CD14-positive monocyte (primary cell): ENCODE measurements around the gene PTGR3. TPM values are rescaled to one million over a fixed set of nuclear protein-coding genes. Genes with fewer than 3 reads are reported as not detected.

ENCODE experiments used
- DNase-seq, 3 donors: peaks; one replicate each; pipeline ENCODE4 v3.0.0-alpha.2; 2011 to 2022
- H2AFZ ChIP-seq: 2 replicates; pipeline ENCODE4 v1.6.0; 2012; ENCODE audit warnings: mild to moderate bottlenecking, low read depth, low read length, inconsistent platforms; ENCODE audit not compliant: insufficient read depth, poor library complexity, severe bottlenecking
- H3K27ac ChIP-seq, 2 donors: 1 replicate in 1 of 2; 2 replicates in 1 of 2; pipeline ENCODE4 v1.5.1; 2012 to 2013; ENCODE audit warnings: low read length in 2 of 2, control low read depth in 1 of 2, inconsistent platforms in 1 of 2, low read depth in 1 of 2, mild to moderate bottlenecking in 1 of 2
- H3K27me3 ChIP-seq, 2 donors: one replicate each; pipeline versions ENCODE4 v1.6.0 to v1.6.1; 2011 to 2013; ENCODE audit warnings: low read length in 2 of 2; ENCODE audit not compliant: control insufficient read depth in 2 of 2, insufficient read depth in 2 of 2
- H3K36me3 ChIP-seq, 2 donors: replicated peaks in 1 of 2; 1 replicate in 1 of 2; 2 replicates in 1 of 2; pipeline versions ENCODE4 v1.5.1 to v1.6.1; 2012 to 2013; ENCODE audit warnings: low read length in 2 of 2, control low read depth in 1 of 2, inconsistent platforms in 1 of 2, mild to moderate bottlenecking in 1 of 2; ENCODE audit not compliant: insufficient read depth in 2 of 2, control insufficient read depth in 1 of 2
- H3K4me1 ChIP-seq, 2 donors: 1 replicate in 1 of 2; 2 replicates in 1 of 2; pipeline versions ENCODE4 v1.5.1 to v1.6.1; 2012 to 2013; ENCODE audit warnings: low read length in 2 of 2, control low read depth in 1 of 2, inconsistent platforms in 1 of 2, mild to moderate bottlenecking in 1 of 2, moderate library complexity in 1 of 2; ENCODE audit not compliant: insufficient read depth in 2 of 2, control insufficient read depth in 1 of 2
- H3K4me2 ChIP-seq: replicated peaks from 2 replicates; pipeline ENCODE3; 2012; ENCODE audit warnings: low read length, moderate library complexity, mild to moderate bottlenecking; ENCODE audit not compliant: poor library complexity, severe bottlenecking; ENCODE audit errors: extremely low read depth
- H3K4me3 ChIP-seq, 3 experiments: fragments of 200-600 bp in 1 of 3; sonication (generic) in 1 of 3; replicated peaks in 1 of 3; 1 replicate in 2 of 3; 2 replicates in 1 of 3; pipeline ENCODE4 v1.5.1; 2011 to 2013; ENCODE audit warnings: low read length in 3 of 3, mild to moderate bottlenecking in 3 of 3, control low read depth in 2 of 3, low read depth in 2 of 3, inconsistent platforms in 1 of 3, moderate library complexity in 1 of 3
- H3K79me2 ChIP-seq: 2 replicates; pipeline ENCODE4 v1.6.0; 2012; ENCODE audit warnings: mild to moderate bottlenecking, control low read depth, inconsistent platforms, low read length, moderate library complexity; ENCODE audit not compliant: insufficient read depth
- H3K9ac ChIP-seq: 2 replicates; pipeline ENCODE4 v1.6.0; 2017; ENCODE audit warnings: low read length, mild to moderate bottlenecking; ENCODE audit not compliant: insufficient read depth, poor library complexity, severe bottlenecking
- H3K9me3 ChIP-seq, 2 donors: replicated peaks in 1 of 2; 1 replicate in 1 of 2; 2 replicates in 1 of 2; pipeline versions ENCODE4 v1.5.1 to v1.6.1; 2012 to 2013; ENCODE audit warnings: low read length in 2 of 2, control low read depth in 1 of 2; ENCODE audit not compliant: control insufficient read depth in 1 of 2, insufficient read depth in 1 of 2
- H4K20me1 ChIP-seq: 2 replicates; pipeline ENCODE4 v1.6.0; 2012; ENCODE audit warnings: mild to moderate bottlenecking, low read length, control low read depth, moderate library complexity; ENCODE audit not compliant: insufficient read depth
- H3K27ac Mint-ChIP-seq, 7 donors: one replicate each; pipeline ENCODE4 v1.8.0; 2020; ENCODE audit warnings: mild to moderate bottlenecking in 7 of 7, mixed read lengths in 7 of 7, moderate library complexity in 6 of 7, inconsistent platforms in 2 of 7
- H3K27me3 Mint-ChIP-seq, 3 donors: one replicate each; pipeline ENCODE4 v1.8.0; 2021 to 2022; ENCODE audit warnings: low read depth in 3 of 3, mild to moderate bottlenecking in 3 of 3, mixed read lengths in 3 of 3, moderate library complexity in 3 of 3, inconsistent platforms in 1 of 3
- H3K36me3 Mint-ChIP-seq, 2 donors: one replicate each; pipeline ENCODE4 v1.8.0; 2020; ENCODE audit warnings: mixed read lengths in 2 of 2, inconsistent platforms in 1 of 2, mild to moderate bottlenecking in 1 of 2
- H3K4me1 Mint-ChIP-seq: one replicate; pipeline ENCODE4 v1.8.0; 2020; ENCODE audit warnings: mild to moderate bottlenecking, mixed read lengths
- H3K4me3 Mint-ChIP-seq, 2 donors: one replicate each; pipeline ENCODE4 v1.8.0; 2020; ENCODE audit warnings: mild to moderate bottlenecking in 2 of 2, mixed read lengths in 2 of 2, moderate library complexity in 1 of 2
- H3K9me3 Mint-ChIP-seq, 7 donors: one replicate each; pipeline ENCODE4 v1.8.0; 2020 to 2022; ENCODE audit warnings: mixed read lengths in 7 of 7, mild to moderate bottlenecking in 6 of 7, moderate library complexity in 6 of 7, inconsistent platforms in 2 of 7
- CTCF ChIP-seq: fragments of 200-600 bp; IDR thresholded peaks from one replicate; pipeline ENCODE4 v1.8.0; 2022; ENCODE audit warnings: antibody characterized with exemption, mild to moderate bottlenecking
- WGBS: methylation state at CpG from one replicate; pipeline ENCODE4 v1.1.5; 2013; ENCODE audit warnings: missing lambda C conversion rate; ENCODE audit not compliant: insufficient coverage; 5-methylcytosine and 5-hydroxymethylcytosine counted together
- intact Hi-C, 2 donors: fragments of 100-400 bp; cut with micrococcal nuclease; formaldehyde crosslinking; loops; one replicate each; pipeline versions ENCODE4 v1.15.0 to v1.15.1; 2023
- polyA plus RNA-seq, 3 donors: library from polyadenylated mRNA; depleted of rRNA in 1 of 3; unstranded in 2 of 3; stranded (reverse) in 1 of 3; fragments of 300-500 nt in 2 of 3; fragments of >200 nt in 1 of 3; fragmentation: Illumina TruSeq in 2 of 3; gene quantifications; 1 replicate in 2 of 3; 2 replicates in 1 of 3; pipeline ENCODE4 v1.2.3, GENCODE V29; 2012 to 2021

Gene PTGR3
- polyA plus RNA-seq, 3 donors, result 15.5 to 27.5 (median 23.6) TPM

GRCh38 chr18:75162978-75163377, 46.0 kb downstream of the PTGR3 start:
- 100% methylated on average over 2 of the region's 4 CpGs for WGBS
- H2AFZ ChIP-seq, result no peak overlapping the region
- Mint-ChIP-seq H3K36me3 (no peaks in the 10 kb centered on the region), H3K27me3 (peaks cover 11 to 14% (median 13%) of the 10 kb centered on the region in 3 donors), H3K4me3 (no peak overlapping the region), H3K4me1 (peaks cover 16% of the 10 kb centered on the region), H3K27ac (no peak overlapping the region), H3K9me3 (peaks cover 0 to 6% (median 2%) of the 10 kb centered on the region in 7 donors)
- no peaks in the 10 kb centered on the region for H3K36me3 ChIP-seq
- intact Hi-C loops, result no loop called here
- H3K27ac ChIP-seq, result no peak overlapping the region
- no peak overlapping the region for H3K4me2 ChIP-seq
- TF ChIP-seq CTCF, result no peak
- no peaks in the 10 kb centered on the region for H3K79me2 ChIP-seq
- H3K4me3 ChIP-seq, result no peak overlapping the region
- H3K4me1 ChIP-seq, result no peaks in the 10 kb centered on the region
- no peak for DNase-seq
- H3K27me3 ChIP-seq, result no peaks in the 10 kb centered on the region
- no peak overlapping the region for H3K9ac ChIP-seq
- no peaks in the 10 kb centered on the region for H3K9me3 ChIP-seq
- H4K20me1 ChIP-seq, result no peaks in the 10 kb centered on the region

- no peak for TF ChIP-seq CTCF
- intact Hi-C loops, result no loop called here
- no peak overlapping the region for H3K27ac ChIP-seq
- H3K36me3 ChIP-seq, result no peaks in the 10 kb centered on the region
- no peak overlapping the region for H3K9ac ChIP-seq
- H3K27ac Mint-ChIP-seq, result no peak overlapping the region
- DNase-seq, result no peak
- H3K4me3 Mint-ChIP-seq, result no peak overlapping the region
- no peaks in the 10 kb centered on the region for H4K20me1 ChIP-seq
- no peak overlapping the region for H2AFZ ChIP-seq
- H3K36me3 Mint-ChIP-seq, result no peaks in the 10 kb centered on the region
- H3K4me2 ChIP-seq, result no peak overlapping the region
- peaks cover 16% of the 10 kb centered on the region for H3K4me1 Mint-ChIP-seq
- no peaks in the 10 kb centered on the region for H3K27me3 ChIP-seq
- H3K27me3 Mint-ChIP-seq, result peaks cover 6 to 12% (median 11%) of the 10 kb centered on the region in 3 donors
- H3K79me2 ChIP-seq, result no peaks in the 10 kb centered on the region
- no peak overlapping the region for H3K4me3 ChIP-seq
- 93% methylated on average over 2 of the region's 3 CpGs for WGBS
- H3K9me3 ChIP-seq, result no peaks in the 10 kb centered on the region
- H3K4me1 ChIP-seq, result no peaks in the 10 kb centered on the region
- H3K9me3 Mint-ChIP-seq, result peaks cover 0 to 6% (median 2%) of the 10 kb centered on the region in 7 donors
Measured at GRCh38 chr18:75162467-75162866, 46.5 kb downstream of the PTGR3 start.
